ENCODE results near the gene SLCO1B3.

- TF ChIP-seq, protein P1, sequence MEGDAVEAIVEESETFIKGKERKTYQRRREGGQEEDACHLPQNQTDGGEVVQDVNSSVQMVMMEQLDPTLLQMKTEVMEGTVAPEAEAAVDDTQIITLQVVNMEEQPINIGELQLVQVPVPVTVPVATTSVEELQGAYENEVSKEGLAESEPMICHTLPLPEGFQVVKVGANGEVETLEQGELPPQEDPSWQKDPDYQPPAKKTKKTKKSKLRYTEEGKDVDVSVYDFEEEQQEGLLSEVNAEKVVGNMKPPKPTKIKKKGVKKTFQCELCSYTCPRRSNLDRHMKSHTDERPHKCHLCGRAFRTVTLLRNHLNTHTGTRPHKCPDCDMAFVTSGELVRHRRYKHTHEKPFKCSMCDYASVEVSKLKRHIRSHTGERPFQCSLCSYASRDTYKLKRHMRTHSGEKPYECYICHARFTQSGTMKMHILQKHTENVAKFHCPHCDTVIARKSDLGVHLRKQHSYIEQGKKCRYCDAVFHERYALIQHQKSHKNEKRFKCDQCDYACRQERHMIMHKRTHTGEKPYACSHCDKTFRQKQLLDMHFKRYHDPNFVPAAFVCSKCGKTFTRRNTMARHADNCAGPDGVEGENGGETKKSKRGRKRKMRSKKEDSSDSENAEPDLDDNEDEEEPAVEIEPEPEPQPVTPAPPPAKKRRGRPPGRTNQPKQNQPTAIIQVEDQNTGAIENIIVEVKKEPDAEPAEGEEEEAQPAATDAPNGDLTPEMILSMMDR (IDR thresholded peaks at IDR 0.05): no peak
- TF ChIP-seq POLR2A (IDR thresholded peaks at IDR 0.05): no peak
Measured at GRCh38 chr12:20852649-20853048, 42.1 kb downstream of the SLCO1B3 start.

All from thyroid gland (tissue), 4 donors.